HG03095 (cell line): ENCODE measurements around the gene FOXJ1.
"Not testable (repeated sequence)": the region's sequence is repeated elsewhere in the genome, so short reads cannot be mapped to it uniquely, and the experiment has no call there.

ENCODE experiments used
- ATAC-seq: cut with Tn5 transposase; IDR thresholded peaks from one replicate; pipeline ENCODE4 v1.9.1; 2021; ENCODE audit warnings: moderate library complexity; ENCODE audit not compliant: unreplicated experiment

Gene FOXJ1, protein sequence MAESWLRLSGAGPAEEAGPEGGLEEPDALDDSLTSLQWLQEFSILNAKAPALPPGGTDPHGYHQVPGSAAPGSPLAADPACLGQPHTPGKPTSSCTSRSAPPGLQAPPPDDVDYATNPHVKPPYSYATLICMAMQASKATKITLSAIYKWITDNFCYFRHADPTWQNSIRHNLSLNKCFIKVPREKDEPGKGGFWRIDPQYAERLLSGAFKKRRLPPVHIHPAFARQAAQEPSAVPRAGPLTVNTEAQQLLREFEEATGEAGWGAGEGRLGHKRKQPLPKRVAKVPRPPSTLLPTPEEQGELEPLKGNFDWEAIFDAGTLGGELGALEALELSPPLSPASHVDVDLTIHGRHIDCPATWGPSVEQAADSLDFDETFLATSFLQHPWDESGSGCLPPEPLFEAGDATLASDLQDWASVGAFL

DNA sequence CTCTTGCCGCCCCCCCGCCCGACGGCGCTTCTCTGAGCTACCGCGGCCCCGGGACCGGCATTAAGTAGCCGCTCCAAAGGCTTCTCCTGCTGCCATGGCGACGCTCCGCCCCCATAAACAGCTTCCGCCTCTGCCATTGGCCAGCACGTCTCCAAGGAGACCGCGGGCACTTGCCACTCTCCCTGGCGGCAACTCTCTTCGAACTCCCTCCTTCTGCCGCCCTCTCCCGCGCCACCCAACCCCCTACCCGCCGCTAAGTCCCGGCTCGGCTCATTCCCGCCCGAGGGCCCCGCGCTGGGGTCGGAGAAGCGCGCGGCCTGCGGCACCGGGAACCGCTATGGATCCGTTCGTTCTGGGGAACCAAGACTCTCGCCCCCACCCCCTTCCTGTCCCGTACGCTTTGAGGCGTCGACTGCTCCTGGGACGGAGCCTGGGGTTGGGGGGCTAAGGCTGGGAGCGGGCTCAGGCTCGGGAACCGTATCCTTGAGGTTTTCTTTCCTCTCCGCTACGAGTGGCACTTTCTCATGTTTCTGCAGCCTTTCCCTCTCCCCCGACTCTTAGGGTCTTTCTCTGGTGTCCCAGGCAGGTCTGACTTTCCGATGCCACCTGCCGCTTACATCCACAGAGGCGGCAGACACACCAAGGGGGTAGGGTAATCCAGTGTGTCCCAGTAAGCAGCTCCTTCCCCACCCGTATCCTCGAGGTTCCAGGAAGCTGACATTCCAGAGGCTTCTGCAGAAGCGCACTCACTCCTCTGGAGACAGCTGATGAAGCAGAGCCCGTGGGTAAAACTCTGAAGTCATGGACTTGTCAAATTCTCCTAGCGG is at the start of gene FOXJ1:
Gene FOXJ1, minus strand, starts transcription at position 34 of the 827 bp plus-strand sequence. CDS start 850 bp downstream, outside the sequence.
- no peak for ATAC-seq

DNA sequence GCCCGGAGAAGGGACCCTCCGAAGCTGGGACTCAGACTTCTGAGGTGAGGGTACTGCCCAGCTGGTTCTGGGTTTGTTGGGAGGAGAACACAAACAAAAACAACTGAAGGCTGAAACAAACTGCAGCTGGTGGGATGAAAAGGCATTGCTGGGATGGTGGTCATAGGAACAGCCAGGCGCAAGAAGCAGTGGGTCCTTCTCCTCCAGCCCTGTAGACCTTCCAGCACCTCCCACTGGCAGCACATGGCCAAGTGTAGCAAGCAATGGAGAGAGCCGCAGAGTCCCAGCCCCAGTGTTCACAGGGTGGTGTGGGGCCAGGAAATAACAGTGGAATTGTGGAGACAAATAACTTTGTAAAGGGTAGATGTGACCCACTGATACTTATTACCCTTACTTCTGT is 48.7 kb upstream of the FOXJ1 start:
- ATAC-seq, result no peak

DNA sequence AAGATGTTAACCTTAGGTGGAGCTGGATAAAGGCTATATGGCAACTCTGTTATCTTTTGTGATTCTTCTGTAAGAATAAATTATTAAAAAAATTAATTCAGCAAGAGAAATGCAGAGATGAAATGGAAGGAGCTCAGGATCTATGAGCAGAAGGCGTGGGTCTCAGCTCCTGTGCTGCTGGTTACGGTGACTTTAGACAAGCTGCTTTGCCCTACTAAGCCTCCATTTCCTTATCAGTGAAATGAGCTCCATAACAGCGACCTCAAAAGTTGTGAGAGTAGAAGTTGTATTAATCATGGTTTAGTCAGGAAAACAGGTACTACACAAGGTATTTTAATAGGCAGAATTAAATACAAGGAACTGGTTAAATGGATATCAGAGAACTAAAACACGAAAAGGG is 48.2 kb upstream of the FOXJ1 start:
- ATAC-seq, result no peak

DNA sequence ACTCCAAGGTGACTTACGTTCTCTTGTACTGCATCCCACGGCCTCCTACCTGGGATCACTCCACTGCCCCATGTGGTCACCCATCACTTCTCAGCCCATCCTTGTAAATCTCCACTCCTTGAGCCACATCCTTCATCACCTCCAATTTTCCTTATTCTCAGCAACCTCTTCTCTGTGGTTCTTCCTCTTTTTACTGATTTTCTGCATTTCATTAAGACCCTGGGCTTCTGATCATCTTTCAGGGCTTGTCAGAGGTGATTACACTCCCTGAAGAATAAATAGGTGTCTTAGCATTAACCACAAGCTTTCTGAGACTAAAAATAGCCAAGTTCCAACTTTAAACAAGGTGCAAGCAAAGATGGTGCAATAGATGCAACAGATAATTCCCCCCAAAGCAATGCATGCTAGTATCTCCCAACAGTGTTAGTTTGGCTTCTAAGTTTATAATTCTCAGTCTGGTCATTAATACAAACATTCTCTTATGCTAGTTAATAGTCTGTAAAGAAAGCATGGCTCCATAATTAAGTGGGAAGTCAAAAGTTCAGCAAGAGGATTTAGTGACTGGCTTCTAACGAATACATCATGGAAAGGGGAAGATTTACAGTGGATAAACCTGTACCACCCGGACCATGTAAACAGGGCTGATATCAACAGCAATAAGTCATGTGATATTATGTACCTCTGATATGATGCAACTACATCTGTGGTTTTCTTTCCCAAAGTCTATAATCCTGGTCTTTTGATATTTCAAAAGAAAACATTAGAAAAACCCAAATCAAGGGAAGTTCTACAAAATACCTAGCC is 47.4 kb upstream of the FOXJ1 start:
- ATAC-seq, result no peak

DNA sequence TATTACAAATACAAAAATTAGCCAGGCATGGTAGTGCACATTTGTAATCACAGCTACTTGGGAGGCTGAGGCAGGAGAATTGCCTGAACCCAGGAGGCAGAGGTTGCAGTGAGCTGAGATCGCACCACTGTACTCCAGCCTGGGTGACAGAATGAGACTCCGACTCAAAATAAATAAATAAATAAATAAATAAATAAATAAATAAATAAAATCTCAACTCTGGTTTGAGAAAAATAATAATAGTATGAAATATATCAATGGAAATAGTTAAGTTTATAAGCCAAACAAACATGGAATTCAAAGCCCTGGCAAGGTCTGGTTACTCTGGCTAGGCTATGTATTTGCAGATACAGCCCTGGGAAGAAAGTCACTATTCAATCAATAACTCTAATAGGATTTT is 45.7 kb upstream of the FOXJ1 start:
- ATAC-seq, result not testable (repeated sequence)

DNA sequence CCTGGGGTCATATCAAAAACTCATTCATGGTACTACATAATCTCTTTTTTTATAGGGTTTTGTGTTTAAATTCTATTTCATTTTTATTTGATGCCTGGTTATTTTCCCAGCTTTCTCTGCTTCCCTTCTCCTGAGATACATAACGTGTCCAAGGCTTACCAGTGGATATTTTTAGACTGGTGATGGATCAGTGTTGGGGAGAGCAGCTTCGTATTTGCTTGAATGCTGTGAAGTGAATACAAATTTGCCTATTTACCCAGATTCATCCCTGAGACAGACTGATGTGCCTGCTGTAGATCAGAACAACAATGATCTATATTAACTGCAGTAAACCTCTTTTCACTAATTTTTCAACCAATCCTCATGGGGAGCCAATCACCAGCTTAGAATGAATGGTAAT is 43.2 kb upstream of the FOXJ1 start:
- ATAC-seq, result no peak

DNA sequence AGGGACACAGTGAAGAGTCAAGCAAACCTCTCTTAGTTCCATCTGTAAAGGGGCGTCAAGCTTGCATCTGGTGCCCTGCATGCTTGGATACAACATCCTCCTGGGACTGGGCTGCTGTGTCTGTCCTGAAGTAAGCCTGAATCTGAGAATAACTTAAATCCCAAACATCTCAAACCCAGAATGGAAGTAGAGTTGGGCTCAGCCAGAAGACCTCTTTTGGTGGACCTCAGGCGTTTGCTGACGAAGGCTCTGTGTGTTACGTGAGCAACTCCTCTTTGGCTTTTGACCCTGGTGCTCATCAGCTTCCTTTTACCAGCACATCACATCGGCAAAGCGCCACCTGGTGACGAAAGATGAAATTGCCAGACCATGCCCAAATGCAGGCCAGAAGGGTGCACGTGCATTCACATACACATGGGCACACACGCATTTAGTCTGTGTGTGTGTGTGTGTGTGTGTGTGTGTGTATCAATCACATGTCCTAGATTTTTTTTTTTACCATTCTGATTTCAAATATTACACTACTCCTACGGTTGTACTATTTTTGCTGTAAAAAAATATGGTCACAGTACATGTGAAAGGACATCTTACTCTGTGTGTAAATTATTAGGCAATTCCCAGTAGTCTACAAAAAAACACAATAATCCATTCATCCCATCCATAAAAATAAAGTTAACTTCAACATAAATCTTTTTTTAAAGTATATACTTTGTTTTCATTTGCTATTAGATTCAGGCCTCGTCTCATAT is 41.1 kb upstream of the FOXJ1 start:
- ATAC-seq, result no peak

DNA sequence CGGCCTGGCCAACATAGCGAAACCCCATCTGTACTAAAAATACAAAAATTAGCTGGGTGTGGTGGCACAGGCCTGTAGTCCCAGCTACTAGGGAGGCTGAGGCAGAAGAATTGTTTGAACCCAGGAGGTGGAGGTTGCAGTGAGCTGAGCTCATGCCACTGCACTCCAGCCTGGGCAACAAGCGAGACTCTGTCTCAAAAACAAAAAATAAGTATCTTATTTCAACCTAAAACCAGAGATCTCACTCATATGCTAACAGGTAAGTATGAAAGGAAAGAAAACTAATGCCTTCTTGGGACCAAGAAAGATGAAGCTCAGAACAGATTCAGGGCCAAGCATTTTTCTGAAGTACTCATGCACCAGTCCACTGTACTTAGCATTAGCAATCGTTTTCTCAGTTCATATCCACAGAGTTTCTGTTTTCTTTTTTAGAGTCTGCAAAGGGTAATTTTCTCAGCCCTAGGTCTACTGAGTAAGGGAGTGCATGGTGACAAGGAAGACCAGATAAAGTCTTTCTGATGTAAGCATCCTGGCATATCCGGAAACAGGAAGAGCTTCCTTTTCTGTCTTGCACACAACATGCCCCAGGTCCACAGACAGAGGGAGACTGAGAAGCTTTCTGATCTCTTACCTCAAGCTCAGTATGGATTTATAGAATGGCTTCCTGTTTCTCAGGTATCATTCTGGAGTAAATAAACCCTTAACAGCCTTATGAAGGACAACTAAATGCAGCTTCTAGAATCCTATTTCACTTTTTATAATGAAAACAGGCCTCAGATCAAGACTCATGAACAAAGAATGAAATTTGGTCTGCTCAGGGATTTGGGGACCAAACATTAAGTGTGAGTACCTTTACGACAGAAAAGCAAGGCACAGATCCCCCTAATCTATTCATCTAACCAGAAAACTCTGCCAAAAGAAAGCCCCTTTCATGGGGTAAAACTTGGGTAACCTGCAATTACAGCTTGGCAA is 38.7 kb upstream of the FOXJ1 start:
- no peak for ATAC-seq

DNA sequence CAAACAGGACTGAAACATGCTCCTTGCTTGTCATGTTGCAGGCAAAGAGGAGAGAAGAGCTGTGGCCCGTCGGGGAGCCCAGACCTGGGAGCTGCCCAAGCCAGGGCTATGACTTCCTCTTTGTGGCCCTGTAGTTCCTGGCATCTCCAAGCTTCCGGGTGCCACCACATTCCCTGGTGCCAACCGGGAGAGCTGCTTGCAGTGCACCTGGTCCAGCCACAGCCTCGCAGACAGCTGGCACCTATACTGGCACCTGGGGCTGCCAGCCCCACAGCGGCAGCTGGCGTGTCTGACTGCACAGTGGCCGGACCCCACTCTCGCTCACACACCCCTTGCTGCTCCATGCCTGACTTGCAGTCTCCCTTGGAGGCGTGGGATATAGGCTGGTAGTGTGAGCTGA is 37.1 kb upstream of the FOXJ1 start:
- ATAC-seq, result no peak

DNA sequence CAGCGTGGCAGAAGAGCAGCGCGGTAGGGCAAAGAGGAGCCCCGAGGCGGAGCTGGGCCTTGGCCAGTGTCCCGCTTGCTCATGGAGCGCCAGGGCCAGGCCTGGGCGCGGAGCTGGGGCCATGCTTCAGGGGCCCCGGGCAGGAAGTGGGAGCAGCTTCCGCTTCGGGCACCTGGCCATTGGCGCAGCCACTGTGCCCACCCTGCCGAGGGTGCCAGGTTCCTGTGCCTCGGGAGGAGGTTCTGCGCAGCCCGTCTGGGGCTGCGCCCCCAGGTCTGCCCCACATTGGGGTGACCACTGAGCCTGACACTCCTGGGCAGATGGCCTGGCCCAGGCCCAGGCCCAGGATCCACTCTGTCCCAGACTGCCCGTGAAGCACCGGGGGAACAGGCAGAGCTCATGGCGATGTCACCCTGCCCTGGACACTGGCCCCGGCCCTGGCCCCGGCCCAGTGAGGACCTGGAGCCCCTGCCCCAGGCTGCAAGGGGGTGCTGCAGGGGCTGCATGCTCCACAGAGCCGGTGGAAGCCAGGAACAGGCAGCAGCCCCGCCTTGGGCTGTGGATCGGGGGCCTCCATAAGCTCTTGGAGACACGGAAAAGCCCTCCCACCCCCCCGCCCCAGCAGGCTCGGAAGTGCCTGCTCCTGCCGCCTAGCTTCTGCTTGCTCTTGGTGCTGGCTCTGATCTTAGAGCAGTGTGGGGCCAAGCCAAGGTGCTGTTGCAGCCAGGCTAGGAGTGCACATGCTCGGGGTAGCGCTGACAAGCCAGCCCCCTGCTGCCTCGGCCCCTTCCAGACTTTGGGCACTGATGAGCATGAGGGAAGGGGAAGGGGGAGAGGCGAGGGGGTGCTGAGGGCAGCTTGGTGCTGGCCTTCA is 35.9 kb upstream of the FOXJ1 start:
- ATAC-seq, result no peak

DNA sequence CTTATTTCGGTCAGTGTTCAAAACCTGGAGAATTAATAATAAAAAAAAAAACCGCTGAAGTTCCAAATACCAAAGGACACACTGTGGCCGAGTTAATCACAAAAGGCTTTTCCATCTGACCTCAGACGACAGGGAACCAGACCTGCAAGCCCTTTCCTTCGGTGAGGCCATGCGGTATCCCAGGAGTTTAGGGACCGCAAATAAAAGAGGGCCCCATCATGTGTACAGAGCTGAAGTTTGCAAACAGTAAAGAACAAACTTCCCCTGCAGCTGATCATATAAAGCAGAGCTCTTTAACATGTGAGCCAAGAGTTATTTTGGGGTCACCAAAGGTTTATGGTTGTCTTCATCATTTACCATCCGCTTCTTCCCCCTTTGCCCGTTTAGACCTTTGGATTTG is 33.0 kb upstream of the FOXJ1 start:
- ATAC-seq, result no peak

DNA sequence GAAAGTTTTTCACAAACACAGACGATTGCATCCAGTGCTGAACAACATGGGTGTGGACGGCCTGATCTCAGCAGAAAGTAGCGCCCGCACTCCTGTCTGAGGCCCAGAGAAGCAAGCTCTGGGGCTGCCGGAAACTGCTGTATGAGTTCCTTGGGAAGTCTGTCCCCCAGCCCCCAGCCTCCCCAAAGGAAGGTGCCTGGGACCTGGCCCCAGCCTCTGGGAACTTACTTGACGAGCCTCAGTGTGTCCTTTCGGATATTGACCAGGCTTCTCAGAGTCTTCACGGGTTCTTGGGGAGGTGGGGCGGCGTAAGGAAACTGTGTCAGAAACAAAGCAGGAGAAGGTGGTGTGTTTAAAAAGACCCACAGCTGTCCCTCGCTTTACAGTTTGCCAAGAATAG is 32.4 kb upstream of the FOXJ1 start:
- ATAC-seq, result no peak

DNA sequence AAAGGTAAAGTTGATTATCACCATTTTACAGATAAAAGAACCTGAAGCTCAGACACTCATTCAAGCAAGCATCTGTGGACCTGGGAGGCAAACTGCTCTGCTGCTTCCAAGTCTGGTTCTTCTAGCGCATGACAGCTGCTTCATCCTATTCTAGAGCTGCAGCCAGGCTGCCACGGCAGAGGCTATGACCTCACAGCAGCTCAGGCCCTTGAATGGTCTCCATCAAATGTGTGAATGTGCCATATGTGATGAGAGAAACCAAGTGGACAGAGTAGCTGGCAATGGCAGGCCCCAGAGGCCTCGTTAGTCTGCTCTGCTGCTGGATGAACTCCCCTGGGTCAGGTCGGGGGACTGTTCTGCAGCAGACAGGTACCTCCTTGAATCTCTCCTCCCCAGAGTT is 30.7 kb upstream of the FOXJ1 start:
- ATAC-seq, result no peak

DNA sequence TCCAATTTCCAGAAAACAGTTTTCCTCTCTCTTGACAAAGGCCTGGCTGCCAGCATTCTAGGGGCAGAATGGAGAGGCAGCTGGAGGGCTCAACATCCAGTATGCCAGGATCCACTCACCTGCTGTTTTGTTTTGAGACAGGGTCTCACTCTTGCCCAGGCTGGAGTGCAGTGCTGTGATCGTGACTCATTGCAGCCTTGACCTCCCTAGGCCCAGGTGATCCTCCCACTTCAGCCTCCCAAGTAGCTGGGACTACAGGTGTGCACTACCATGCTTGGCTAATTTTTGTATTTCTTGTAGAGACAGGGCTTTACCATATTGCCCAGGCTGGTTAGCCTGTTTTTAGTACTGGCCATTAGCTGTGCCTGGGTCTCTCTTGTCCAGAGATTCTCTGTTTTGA is 29.1 kb upstream of the FOXJ1 start:
- ATAC-seq, result no peak

DNA sequence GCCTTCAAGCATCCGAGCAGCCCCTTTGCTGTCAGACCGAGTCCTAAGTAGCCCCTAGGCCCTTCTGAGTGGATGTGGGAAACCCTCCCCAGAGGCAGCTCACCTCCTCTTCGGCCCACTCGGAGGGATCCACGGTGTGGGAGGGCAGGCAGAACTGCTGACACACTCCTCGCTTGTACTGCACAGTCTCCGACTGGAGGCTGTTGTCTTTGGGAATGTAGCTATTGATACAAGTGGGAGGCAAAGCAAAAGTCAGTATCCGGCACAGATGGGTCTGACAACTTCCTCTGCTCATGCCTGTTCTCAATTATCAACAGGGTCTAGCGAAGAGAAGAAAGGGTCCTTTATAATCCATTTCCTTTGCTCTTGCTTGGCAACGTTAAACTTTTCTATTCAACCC is 25.9 kb upstream of the FOXJ1 start:
- no peak for ATAC-seq

DNA sequence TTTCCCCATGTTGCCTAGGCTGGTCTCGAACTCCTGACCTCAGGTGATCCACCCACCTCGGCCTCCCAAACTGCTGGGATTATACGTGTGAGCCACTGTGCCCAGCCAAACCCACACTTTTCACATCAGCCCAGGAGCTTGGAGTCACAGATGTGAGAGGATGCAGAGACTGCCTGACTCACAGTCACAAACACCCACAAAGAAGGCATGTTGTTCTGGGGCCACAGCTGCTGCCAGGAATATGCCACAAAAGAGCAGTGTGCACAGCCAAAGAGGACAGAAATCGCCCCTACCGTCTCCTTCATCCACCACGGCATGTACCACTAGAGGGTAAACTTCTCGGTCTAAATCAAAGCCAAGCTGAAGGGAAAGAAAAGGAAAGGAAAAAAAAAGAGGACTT is 25.1 kb upstream of the FOXJ1 start:
- no peak for ATAC-seq

DNA sequence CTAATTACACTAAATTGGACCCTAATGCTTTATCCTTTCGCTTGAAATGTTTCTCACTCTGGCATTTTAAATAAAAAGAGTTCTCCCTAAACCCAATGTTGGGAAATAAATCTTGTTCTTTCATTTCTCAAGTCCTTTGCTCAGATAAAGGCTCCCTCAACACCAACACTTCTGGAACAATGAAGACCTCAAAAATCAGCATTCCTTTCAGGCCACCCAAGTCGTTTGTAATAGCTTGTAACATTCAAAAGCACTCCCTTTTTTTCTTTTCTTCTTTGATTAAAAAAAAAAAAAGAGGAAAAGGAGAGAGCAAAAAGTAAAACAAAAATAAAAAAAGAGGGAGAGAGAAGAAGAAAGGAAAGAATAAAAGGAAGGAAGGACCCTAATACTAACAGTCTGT is 23.3 kb upstream of the FOXJ1 start:
- no peak for ATAC-seq

DNA sequence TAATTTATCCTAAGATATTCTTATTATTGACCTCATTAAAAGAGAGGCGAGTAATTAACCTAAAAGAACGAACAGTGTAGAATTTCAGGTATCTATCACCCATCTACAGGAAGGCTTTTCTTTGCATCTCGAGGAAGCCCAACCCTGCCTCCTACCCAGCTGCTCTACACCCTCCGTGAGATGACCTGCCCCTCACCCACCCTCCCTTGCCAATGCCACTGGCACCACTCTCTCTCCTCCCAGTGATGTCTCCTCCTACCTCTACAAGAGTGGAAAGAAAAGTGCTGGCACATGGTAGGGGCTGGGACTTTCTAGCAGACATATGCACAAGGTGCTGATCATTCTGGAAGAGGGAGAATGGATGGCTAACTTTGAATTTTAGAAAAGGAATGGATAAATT is 22.9 kb upstream of the FOXJ1 start:
- ATAC-seq, result no peak
